UCSD-AML1 (cell line): ENCODE data around the gene CLEC16A.

Experiments used
- DNase-seq: peaks from one replicate; lab custom pipeline; 2025; ENCODE audit not compliant: unreplicated experiment; lab: John Stamatoyannopoulos, UW

The CLEC16A gene

GRCh38 chr16:11035096-11035495 lies 90.7 kb downstream of the CLEC16A start:
- no peak for DNase-seq

GRCh38 chr16:11036040-11036439 lies 91.7 kb downstream of the CLEC16A start:
- no peak for DNase-seq

DNA sequence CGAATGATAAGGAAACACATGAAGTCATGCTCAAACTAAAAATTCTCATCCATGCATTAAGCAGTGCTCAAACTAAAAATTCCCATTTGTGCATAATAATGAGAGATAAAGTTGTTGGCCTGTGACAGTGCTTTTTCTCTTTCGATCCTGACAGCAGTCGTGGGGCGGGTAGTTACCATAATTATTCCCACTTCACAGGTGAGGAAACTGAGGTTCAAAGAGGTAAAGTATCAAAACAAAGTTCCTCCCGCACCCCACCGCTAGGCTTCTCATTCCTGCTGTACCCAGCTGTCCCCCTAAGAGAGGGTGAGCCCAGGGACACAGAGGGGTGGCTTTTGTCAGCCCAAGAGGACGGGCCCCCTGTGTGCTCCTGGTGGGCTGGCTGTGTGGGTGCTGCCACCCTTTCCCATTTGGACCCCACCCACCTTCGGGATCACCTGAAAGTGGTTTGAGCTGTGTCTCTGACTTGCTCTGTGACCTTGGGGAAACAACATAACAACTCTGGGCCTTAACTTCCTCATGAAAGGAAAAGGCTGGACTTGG lies 92.6 kb downstream of the CLEC16A start:
- DNase-seq, result no peak

DNA sequence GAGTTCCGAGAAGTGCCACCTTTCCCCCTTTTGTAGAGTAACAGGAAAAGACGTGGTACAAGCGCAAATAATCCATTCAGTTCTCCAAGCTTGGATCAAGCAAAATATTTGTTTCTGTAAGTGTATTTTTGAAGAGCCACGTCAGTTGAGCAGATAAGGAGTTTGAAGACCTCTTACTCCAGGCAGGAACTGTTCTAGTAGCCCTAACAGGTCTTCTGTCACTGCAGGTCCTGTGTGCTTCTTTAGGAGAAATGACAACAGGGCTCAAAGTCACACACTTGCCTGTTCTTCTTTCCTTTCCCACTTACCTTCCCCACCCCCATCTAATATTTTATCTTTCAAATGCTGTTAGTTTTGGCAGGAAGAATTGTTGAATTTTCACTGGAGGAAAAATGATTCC lies 93.9 kb downstream of the CLEC16A start:
- DNase-seq, result no peak

GRCh38 chr16:11038777-11039176 lies 94.4 kb downstream of the CLEC16A start:
- no peak for DNase-seq

GRCh38 chr16:11039726-11040125 lies 95.4 kb downstream of the CLEC16A start:
- DNase-seq, result no peak

DNA sequence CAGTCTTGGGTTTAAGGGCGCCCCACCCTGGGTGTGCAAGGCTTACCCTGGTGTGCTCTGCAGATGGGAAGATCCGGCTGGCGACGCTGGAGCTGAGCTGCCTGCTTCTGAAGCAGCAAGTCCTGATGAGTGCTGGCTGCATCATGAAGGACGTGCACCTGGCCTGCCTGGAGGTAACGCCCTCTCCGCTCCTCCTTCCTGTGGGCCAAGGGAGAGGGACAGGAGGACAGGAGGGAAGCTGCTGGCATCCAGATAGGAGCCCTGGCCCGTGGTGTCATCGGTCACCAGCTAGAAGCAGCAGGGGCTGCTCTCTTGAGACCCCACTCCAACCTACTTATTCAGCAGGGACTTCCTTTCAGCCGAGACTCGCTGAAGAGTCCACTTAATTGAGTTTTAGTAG lies 97.8 kb downstream of the CLEC16A start:
- no peak for DNase-seq

DNA sequence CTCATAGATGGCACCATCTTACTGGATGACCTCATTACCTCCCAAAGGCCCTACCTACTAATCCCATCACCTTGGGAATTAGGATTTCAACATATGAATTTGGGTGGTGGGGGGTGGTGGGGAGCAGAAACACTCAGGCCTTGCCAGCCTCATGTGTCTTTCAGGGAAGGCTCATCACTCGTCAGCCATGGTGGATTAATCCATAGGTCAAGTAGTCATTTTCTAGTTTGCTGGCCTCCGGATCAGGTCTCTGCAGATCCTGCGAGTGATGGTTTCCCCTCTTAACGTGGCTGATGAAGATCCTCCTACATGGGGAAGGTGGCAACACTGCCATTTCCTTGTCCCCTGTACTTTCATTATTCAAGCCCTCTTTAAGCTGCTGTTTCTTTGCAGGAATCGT lies 101.1 kb downstream of the CLEC16A start:
- DNase-seq, result no peak

GRCh38 chr16:11045846-11046245 lies 101.5 kb downstream of the CLEC16A start:
- DNase-seq, result no peak

GRCh38 chr16:11046382-11046931 lies 102.1 kb downstream of the CLEC16A start:
- no peak for DNase-seq

DNA sequence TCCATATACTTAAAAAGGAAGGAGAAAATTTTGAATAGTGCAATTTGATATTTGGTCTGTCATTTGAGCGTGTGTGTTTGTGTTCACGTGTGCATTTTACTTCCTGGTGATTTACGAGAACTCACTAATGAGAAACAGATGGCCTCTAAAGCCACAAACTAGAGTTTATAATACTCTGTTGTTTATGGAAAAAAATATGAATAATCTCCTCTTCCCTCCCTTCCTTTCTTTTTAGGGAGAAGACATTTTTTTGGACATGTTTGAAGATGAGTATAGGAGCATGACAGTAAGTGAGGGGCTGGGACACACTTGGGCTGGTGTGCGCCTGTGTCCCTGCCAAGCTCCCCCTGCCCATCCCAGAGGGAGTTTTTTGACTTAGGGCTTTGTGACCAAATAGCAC lies 102.7 kb downstream of the CLEC16A start:
- no peak for DNase-seq

- DNase-seq, result no peak
Observed at GRCh38 chr16:11047939-11048800, 103.8 kb downstream of the CLEC16A start.

GRCh38 chr16:11049396-11050059 lies 105.2 kb downstream of the CLEC16A start:
- no peak for DNase-seq

DNA sequence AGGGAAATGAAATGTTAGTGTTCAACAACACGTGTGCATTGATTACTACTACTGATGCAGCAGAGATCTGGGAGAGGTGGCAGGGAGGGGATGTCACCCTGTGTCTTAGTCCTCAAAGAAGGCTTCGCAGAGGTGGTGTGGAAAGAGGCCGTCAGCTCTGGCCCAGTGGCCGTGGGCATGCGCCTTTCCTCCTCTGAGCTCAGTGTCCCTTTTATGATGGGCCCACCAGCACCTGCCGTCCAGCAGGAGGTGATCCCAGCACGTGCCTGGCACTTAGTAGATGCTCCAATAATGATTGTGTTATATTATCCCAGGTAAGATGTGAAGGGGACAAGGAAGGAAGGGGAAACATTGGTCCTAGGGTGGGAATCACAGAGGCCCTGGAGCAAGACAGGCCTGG lies 106.2 kb downstream of the CLEC16A start:
- DNase-seq, result no peak

DNA sequence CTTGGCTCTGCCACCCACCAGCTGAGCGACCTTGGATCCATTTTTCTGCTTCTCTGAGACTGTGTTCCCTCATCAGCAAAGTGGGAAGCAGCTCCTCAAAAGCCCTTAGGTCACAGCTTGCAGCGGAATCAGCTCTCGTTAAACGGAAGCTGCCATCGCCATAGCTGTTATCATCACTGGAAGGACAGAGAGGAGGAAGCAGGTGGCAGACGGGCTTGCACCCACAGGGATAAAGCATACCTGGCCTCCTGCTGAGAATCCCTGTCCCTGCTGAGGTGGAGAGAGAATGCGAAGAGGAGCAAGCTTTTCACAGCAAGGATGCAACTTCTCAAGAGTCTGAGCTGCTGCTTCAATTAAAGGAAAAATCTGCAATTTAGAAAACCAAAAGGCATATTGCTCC lies 106.6 kb downstream of the CLEC16A start:
- DNase-seq, result peak; percentile 57

DNA sequence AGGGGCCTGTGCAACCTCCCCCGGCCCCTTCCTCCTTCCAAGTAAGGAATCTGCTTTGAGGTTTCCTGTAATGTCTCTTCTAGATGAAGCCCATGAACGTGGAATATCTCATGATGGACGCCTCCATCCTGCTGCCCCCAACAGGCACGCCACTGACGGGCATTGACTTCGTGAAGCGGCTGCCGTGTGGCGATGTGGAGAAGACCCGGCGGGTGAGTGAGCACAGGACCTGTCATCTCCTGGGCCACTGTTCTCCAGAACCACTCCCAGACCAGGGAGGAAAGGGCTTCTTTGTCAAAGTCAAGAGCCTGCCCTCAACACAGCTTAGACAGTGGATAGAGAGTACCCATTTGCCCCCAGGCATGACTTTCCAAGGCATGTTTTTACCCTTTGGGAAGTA lies 107.1 kb downstream of the CLEC16A start:
- peak; percentile 58 for DNase-seq

DNA sequence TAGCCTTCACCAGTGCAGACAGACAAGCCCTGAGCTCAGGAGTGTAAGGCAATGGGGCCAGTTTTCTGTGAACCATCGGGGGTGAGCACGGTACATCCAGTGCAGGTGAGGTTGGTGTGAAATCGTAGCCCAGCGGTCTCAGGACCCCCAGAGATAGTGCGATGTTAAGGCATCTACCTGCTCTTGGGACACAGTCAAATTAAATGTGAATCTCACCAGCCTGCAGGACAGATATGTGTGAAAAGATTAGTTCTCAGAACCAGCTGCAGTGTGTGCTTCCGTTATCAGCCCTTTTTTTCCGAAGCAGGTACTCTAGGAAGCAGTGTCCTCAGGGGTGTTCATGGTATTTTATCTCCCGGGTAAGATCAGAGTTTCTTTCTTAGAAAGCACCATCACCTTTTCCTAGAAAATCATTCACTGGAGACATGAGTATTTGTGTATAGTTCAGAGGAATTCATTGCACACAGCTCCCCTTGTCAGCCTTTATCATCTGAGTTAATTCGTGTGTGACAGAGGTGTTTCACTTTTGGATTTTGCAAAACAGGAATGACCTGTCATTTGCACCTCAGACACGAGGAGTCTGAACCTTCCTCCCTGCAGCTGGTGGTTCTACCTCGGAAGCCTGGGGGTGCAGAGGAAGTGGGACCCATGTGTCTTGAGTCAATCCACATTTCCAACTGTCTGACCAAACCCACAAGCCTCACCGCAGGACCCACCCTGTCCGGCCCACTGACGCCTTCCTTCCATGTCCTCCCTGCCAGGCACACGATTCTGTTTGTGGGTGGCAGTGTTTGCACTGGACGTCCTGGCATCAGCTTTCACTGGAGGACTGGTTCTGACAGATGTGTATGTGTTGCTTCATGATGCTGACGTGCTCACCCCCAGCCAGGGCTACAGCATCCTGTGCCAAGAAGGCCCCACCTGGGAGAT lies 107.8 kb downstream of the CLEC16A start:
- peak; percentile 93 for DNase-seq

GRCh38 chr16:11053916-11054460 lies 109.6 kb downstream of the CLEC16A start:
- DNase-seq, result no peak

- no peak for DNase-seq
Observed at GRCh38 chr16:11056090-11056992, 112.0 kb downstream of the CLEC16A start.
